IMR-90 (cell line): ENCODE data around the gene TCF12. TPM values are rescaled to one million over a fixed set of nuclear protein-coding genes. Genes with fewer than 3 reads are reported as not detected.
A peak's percentile ranks its signal among the peaks of the same experiment; 100 is the strongest.

Experiments used
- ATAC-seq: fragments of 200-7000 bp; cut with Tn5 transposase; 2 replicates; pipeline ENCODE4 v1.9.1; 2020; ENCODE audit warnings: low read depth, mild to moderate bottlenecking, moderate library complexity
- BruUV-seq: library from RNA; stranded (reverse); fragments of 400-500 nt; replicated peaks from 2 replicates; lab custom pipeline; 2021; lab: Mats Ljungman, UMichigan
- CTCF ChIA-PET: fragments of 300-600 bp; formaldehyde crosslinking; extraction: SDS; loops from one replicate; lab custom pipeline; 2021; ENCODE audit warnings: antibody characterized with exemption; lab: Yijun Ruan, JAX
- POLR2A ChIA-PET: fragments of 300-600 bp; sonication (Branson Sonifier 250); formaldehyde crosslinking; loops from one replicate; lab custom pipeline; 2022; ENCODE audit warnings: antibody characterized with exemption; ENCODE audit not compliant: unreplicated experiment; lab: Charles Lee
- DNase-seq: peaks from one replicate; pipeline ENCODE4 v3.0.0; 2013
- H2AFZ ChIP-seq: replicated peaks from 2 replicates; pipeline ENCODE3; 2013; ENCODE audit warnings: low read length, mild to moderate bottlenecking; ENCODE audit not compliant: poor library complexity
- H2AK5ac ChIP-seq: 2 replicates; pipeline ENCODE4 v1.6.1; 2013; ENCODE audit warnings: low read depth, low read length, inconsistent platforms
- H2AK9ac ChIP-seq: replicated peaks from 2 replicates; pipeline ENCODE3; 2013; ENCODE audit warnings: mild to moderate bottlenecking, low read depth, low read length, moderate library complexity; ENCODE audit not compliant: poor library complexity
- H2BK120ac ChIP-seq: 2 replicates; pipeline ENCODE4 v1.6.1; 2013; ENCODE audit warnings: low read depth, low read length, inconsistent platforms
- H2BK15ac ChIP-seq: 3 replicates; pipeline ENCODE4 v1.6.1; 2013; ENCODE audit warnings: low read depth, low read length, inconsistent platforms
- H2BK20ac ChIP-seq: 2 replicates; pipeline ENCODE4 v1.6.1; 2013; ENCODE audit warnings: low read depth, mild to moderate bottlenecking, inconsistent platforms, low read length, moderate library complexity
- H2BK5ac ChIP-seq: 2 replicates; pipeline ENCODE4 v1.6.1; 2013; ENCODE audit warnings: mild to moderate bottlenecking, low read depth, low read length, inconsistent platforms; ENCODE audit not compliant: poor library complexity, severe bottlenecking
- H3K14ac ChIP-seq: replicated peaks from 2 replicates; pipeline ENCODE4 v1.6.1; 2013; ENCODE audit warnings: low read depth, low read length, inconsistent platforms
- H3K18ac ChIP-seq: 2 replicates; pipeline ENCODE4 v1.6.1; 2013; ENCODE audit warnings: low read depth, low read length, control low read depth
- H3K23ac ChIP-seq: 2 replicates; pipeline ENCODE4 v1.6.1; 2013; ENCODE audit warnings: low read depth, low read length, inconsistent platforms
- H3K27ac ChIP-seq: 2 replicates; pipeline ENCODE4 v1.5.1; 2013; ENCODE audit warnings: mild to moderate bottlenecking, control low read depth, low read length; ENCODE audit not compliant: insufficient read depth
- H3K27me3 ChIP-seq: 2 replicates; pipeline ENCODE4 v1.6.1; 2013; ENCODE audit warnings: low read length; ENCODE audit not compliant: control insufficient read depth, insufficient read depth
- H3K36me3 ChIP-seq: 2 replicates; pipeline ENCODE4 v1.6.1; 2013; ENCODE audit warnings: low read length, mixed read lengths; ENCODE audit not compliant: control insufficient read depth, insufficient read depth
- H3K4ac ChIP-seq: 2 replicates; pipeline ENCODE4 v1.6.1; 2013; ENCODE audit warnings: low read depth, low read length, inconsistent platforms
- H3K4me1 ChIP-seq: 2 replicates; pipeline ENCODE4 v1.6.1; 2013; ENCODE audit warnings: low read length, mixed read lengths; ENCODE audit not compliant: control insufficient read depth, insufficient read depth
- H3K4me2 ChIP-seq: 2 replicates; pipeline ENCODE4 v1.6.1; 2013; ENCODE audit warnings: low read depth, mild to moderate bottlenecking, control low read depth, low read length, moderate library complexity
- H3K4me3 ChIP-seq: 2 replicates; pipeline ENCODE4 v1.5.1; 2013; ENCODE audit warnings: low read depth, mild to moderate bottlenecking, control low read depth, low read length, moderate library complexity; ENCODE audit not compliant: insufficient read depth
- H3K56ac ChIP-seq: 2 replicates; pipeline ENCODE4 v1.6.1; 2013; ENCODE audit warnings: low read length, inconsistent platforms; ENCODE audit not compliant: insufficient read depth; ENCODE audit errors: extremely low read depth
- H3K79me1 ChIP-seq, 2 experiments: 2 replicates each; pipeline ENCODE4 v1.6.1; 2013; ENCODE audit warnings: low read length in 2 of 2, inconsistent platforms in 1 of 2, low read depth in 1 of 2
- H3K9ac ChIP-seq: 2 replicates; pipeline ENCODE4 v1.6.1; 2013; ENCODE audit warnings: low read depth, low read length, control low read depth
- H3K9me1 ChIP-seq: 2 replicates; pipeline ENCODE4 v1.6.1; 2013; ENCODE audit warnings: low read length, inconsistent platforms; ENCODE audit not compliant: insufficient read depth
- H3K9me3 ChIP-seq: 2 replicates; pipeline ENCODE4 v1.6.1; 2013; ENCODE audit warnings: low read length; ENCODE audit not compliant: control insufficient read depth, insufficient read depth
- H4K20me1 ChIP-seq: 2 replicates; pipeline ENCODE4 v1.6.1; 2013; ENCODE audit warnings: low read length, inconsistent platforms; ENCODE audit not compliant: insufficient read depth
- H4K5ac ChIP-seq: 2 replicates; pipeline ENCODE4 v1.6.1; 2013; ENCODE audit warnings: mild to moderate bottlenecking, low read depth, low read length, control low read depth
- H4K8ac ChIP-seq, 2 experiments: 2 replicates each; pipeline ENCODE4 v1.6.1; 2013; ENCODE audit warnings: low read depth in 2 of 2, low read length in 2 of 2, control low read depth in 1 of 2, inconsistent platforms in 1 of 2
- H4K91ac ChIP-seq: 2 replicates; pipeline ENCODE4 v1.6.1; 2013; ENCODE audit warnings: low read depth, low read length, inconsistent platforms; ENCODE audit not compliant: insufficient read depth
- BHLHE40 ChIP-seq: fragments of 150-350 bp; IDR thresholded peaks from 2 replicates; pipeline ENCODE4 v1.6.1; 2016; ENCODE audit warnings: mild to moderate bottlenecking, low read depth, low read length
- CEBPB ChIP-seq: IDR thresholded peaks from 2 replicates; pipeline ENCODE4 v1.6.1; 2012; ENCODE audit warnings: low read depth, low read length, improper control_type of control experiment
- CTCF ChIP-seq: conservative IDR thresholded peaks from 2 replicates; pipeline ENCODE4 v1.5.1; 2012; ENCODE audit warnings: mild to moderate bottlenecking, low read depth, low read length, improper control_type of control experiment
- ELK1 ChIP-seq: fragments of 150-350 bp; IDR thresholded peaks from 2 replicates; pipeline ENCODE4 v1.6.1; 2016; ENCODE audit warnings: low read depth, mild to moderate bottlenecking, low read length, moderate library complexity, borderline replicate concordance
- FOS ChIP-seq: fragments of 150-350 bp; IDR thresholded peaks from 2 replicates; pipeline ENCODE4 v1.6.1; 2016; ENCODE audit warnings: low read depth, low read length
- MAFK ChIP-seq: IDR thresholded peaks from 2 replicates; pipeline ENCODE4 v1.6.1; 2012; ENCODE audit warnings: low read depth, low read length, improper control_type of control experiment
- MXI1 ChIP-seq: IDR thresholded peaks from 2 replicates; pipeline ENCODE4 v1.6.1; 2012; ENCODE audit warnings: low read depth, mild to moderate bottlenecking, low read length, moderate library complexity, borderline replicate concordance
- NFE2L2 ChIP-seq: fragments of 150-350 bp; IDR thresholded peaks from 2 replicates; pipeline ENCODE4 v1.6.1; 2016; ENCODE audit warnings: low read depth, mild to moderate bottlenecking, low read length
- POLR2A ChIP-seq: IDR thresholded peaks from 2 replicates; pipeline ENCODE4 v1.6.1; 2012; ENCODE audit warnings: mild to moderate bottlenecking, low read depth, low read length
- RCOR1 ChIP-seq: IDR thresholded peaks from 2 replicates; pipeline ENCODE4 v1.6.1; 2012; ENCODE audit warnings: mild to moderate bottlenecking, low read length, improper control_type of control experiment; ENCODE audit not compliant: insufficient replicate concordance
- SMC3 ChIP-seq: fragments of 150-350 bp; IDR thresholded peaks from 2 replicates; pipeline ENCODE4 v1.6.1; 2016; ENCODE audit warnings: low read depth, mild to moderate bottlenecking, antibody characterized with exemption, low read length, moderate library complexity
- USF2 ChIP-seq: fragments of 150-350 bp; IDR thresholded peaks from 2 replicates; pipeline ENCODE4 v1.6.1; 2017; ENCODE audit warnings: mild to moderate bottlenecking, antibody characterized with exemption, low read length, low read depth
- WGBS, 2 experiments: methylation state at CpG; one replicate each; pipeline versions ENCODE4 v1.1.5 to v1.1.7; 2013; ENCODE audit warnings: missing lambda C conversion rate in 2 of 2; ENCODE audit not compliant: insufficient read length in 1 of 2; ENCODE audit errors: extremely low coverage in 2 of 2; 5-methylcytosine and 5-hydroxymethylcytosine counted together
- dilution Hi-C: fragments of 300-500 bp; cut with HindIII; formaldehyde crosslinking; loops from one replicate; pipeline ENCODE4 v1.14.3; 2018; ENCODE audit warnings: low sequenced_read_pairs; ENCODE audit not compliant: unreplicated experiment
- in situ Hi-C: fragments of 300-500 bp; cut with MboI; formaldehyde crosslinking; loops from 3 replicates; pipeline ENCODE4 v1.14.3; 2019; ENCODE audit warnings: low sequenced_read_pairs, inconsistent platforms, mixed read lengths
- intact Hi-C: fragments of 100-400 bp; cut with micrococcal nuclease; formaldehyde crosslinking; loops from 2 replicates; pipeline ENCODE4 v1.10.0; 2022
- polyA plus RNA-seq, 3 experiments: library from polyadenylated mRNA; depleted of rRNA; stranded (reverse); fragments of >200 nt; gene quantifications; 2 replicates each; pipeline ENCODE4 v1.2.3, GENCODE V29; 2012; ENCODE audit warnings: low replicate concordance in 1 of 3
- total RNA-seq: library from RNA; depleted of rRNA; stranded (reverse); fragments of >200 nt; gene quantifications from 2 replicates; pipeline ENCODE4 v1.2.3, GENCODE V29; 2012

TCF12 gene
- total and polyA plus RNA-seq, 2 of the 4 experiments (the other 2 are of a cell fraction), result 79.4 to 160 TPM

GRCh38 chr15:56886932-56887781, 31.3 kb upstream of the TCF12 start:
- Histone ChIP-seq H3K4ac (peak overlapping the region; percentile 88), H3K4me2 (peak overlapping the region; percentile 95), H2AK5ac (peak overlapping the region; percentile 94), H3K56ac (peak overlapping the region; percentile 98), H2AFZ (peak overlapping the region; percentile 88), H4K91ac (peak overlapping the region; percentile 96), H2AK9ac (peak overlapping the region; percentile 96), H3K23ac (peak overlapping the region; percentile 92), H4K5ac (peak overlapping the region; percentile 93), H3K14ac (peak overlapping the region; percentile 97), H2BK120ac (peak overlapping the region; percentile 73), H3K9ac (peak overlapping the region; percentile 92), H3K4me1 (peaks cover 6% of the 10 kb centered on the region; the same call in 1 of the 2 replicates), H3K9me1 (peaks cover 7% of the 10 kb centered on the region), H2BK15ac (peak overlapping the region; percentile 63; the same call in 2 of the 3 replicates), H3K36me3 (no peaks in the 10 kb centered on the region), H3K9me3 (no peaks in the 10 kb centered on the region), H2BK20ac (peak overlapping the region; percentile 38), H3K27me3 (no peaks in the 10 kb centered on the region), H3K18ac (peak overlapping the region; percentile 83), H3K4me3 (peak overlapping the region; percentile 58), H2BK5ac (peak overlapping the region; percentile 87), H3K27ac (peak overlapping the region; percentile 91), H4K20me1 (no peaks in the 10 kb centered on the region), H4K8ac (peak overlapping the region; percentile 89 to 98), H3K79me1 (peaks cover 0 to 11% of the 10 kb centered on the region in 2 experiments; a peak in 1 of 4 replicates)
- DNase-seq, result peak; percentile 95
- intact Hi-C loops, result loop anchor here (1.0 kb wide), 1 partner anchor 31 kb away; the partner anchor contains the start of gene TCF12
- CTCF ChIA-PET, result interaction anchor here (0.5 to 1.0 kb wide), 3 partner anchors 14 to 326 kb away, joined by 3 to 4 read pairs (median 3); no protein-coding TSS in a partner anchor
- peak; percentile 97 for ATAC-seq
- no TSS peak for BruUV-seq
- dilution Hi-C loops, result no loop called here
- 0% methylated on average over 49 of the region's 78 CpGs; no CpG with 5 or more reads in 1 of the 2 experiments for WGBS, 2 experiments
- in situ Hi-C loops, result no loop called here
- POLR2A ChIA-PET, result interaction anchor here (1.1 kb wide), 1 partner anchor 31 kb away, joined by 6 read pairs; the partner anchor contains the start of gene TCF12
- TF ChIP-seq CEBPB, result peak; percentile 32; the same call in 1 of the 2 replicates
- TF ChIP-seq POLR2A, result peak; percentile 83
- no peak for TF ChIP-seq MAFK
- peak; percentile 7; the same call in 1 of the 2 replicates for TF ChIP-seq FOS
- TF ChIP-seq USF2, result peak; percentile 71
- TF ChIP-seq SMC3, result no peak
- peak; percentile 83 for TF ChIP-seq BHLHE40
- no peak for TF ChIP-seq RCOR1
- TF ChIP-seq MXI1, result peak; percentile 45; the same call in 1 of the 2 replicates
- TF ChIP-seq ELK1, result no peak
- 0 out of 2 replicates have a peak, but pooled peaks have one; percentile 19 for TF ChIP-seq CTCF
- no peak for TF ChIP-seq NFE2L2
